Activated naive CD4-positive, alpha-beta T cell treated with anti-CD3 and anti-CD28 coated beads, Interleukin-2, amount 10 ng/mL, durations not matched to agents 7 days and 5 days (primary cell): ENCODE measurements around the gene SLC4A4.

Source experiments
- CTCF ChIA-PET: fragments of 350-600 bp; sonication (Branson Sonifier 250); formaldehyde crosslinking; loops from one replicate; lab custom pipeline; 2021; ENCODE audit warnings: antibody characterized with exemption; lab: Charles Lee
- DNase-seq: peaks from one replicate; pipeline ENCODE4 v3.0.0-alpha.2; 2020
- H3K27ac Mint-ChIP-seq: one replicate; pipeline ENCODE4 v1.8.0; 2021; ENCODE audit warnings: mild to moderate bottlenecking, moderate library complexity, mixed read lengths
- H3K27me3 Mint-ChIP-seq: one replicate; pipeline ENCODE4 v1.8.0; 2021; ENCODE audit warnings: mild to moderate bottlenecking, mixed read lengths
- H3K36me3 Mint-ChIP-seq: one replicate; pipeline ENCODE4 v1.8.0; 2021; ENCODE audit warnings: mixed read lengths
- H3K4me1 Mint-ChIP-seq: one replicate; pipeline ENCODE4 v1.8.0; 2021; ENCODE audit warnings: mixed read lengths
- H3K4me3 Mint-ChIP-seq: one replicate; pipeline ENCODE4 v1.8.0; 2021; ENCODE audit warnings: mild to moderate bottlenecking, moderate library complexity, mixed read lengths
- H3K9me3 Mint-ChIP-seq: one replicate; pipeline ENCODE4 v1.8.0; 2021; ENCODE audit warnings: mixed read lengths

The SLC4A4 gene

DNA sequence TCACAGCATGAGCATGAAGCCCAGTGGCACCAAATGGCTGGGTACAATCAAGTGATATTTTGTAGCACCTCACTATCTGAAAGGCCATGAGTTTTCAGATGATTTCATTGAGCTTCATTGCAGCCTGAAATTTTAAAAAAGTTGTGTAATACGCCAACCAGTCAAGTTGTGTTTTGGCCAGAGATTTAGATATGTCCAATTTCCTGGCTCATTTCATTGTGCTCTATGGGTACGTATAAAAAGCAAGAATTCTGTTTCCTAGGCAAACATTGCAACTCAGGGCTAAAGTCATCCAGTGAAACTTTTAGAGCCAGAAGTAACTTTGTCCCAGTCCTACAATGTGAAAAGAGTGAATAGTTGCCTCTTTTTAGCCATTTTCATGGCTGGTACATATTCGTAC, 232.5 kb downstream of the SLC4A4 start:
- Mint-ChIP-seq H3K9me3 (peaks cover 5% of the 10 kb centered on the region), H3K4me3 (no peak overlapping the region), H3K27ac (no peak overlapping the region), H3K4me1 (no peaks in the 10 kb centered on the region), H3K27me3 (no peaks in the 10 kb centered on the region), H3K36me3 (no peaks in the 10 kb centered on the region)
- CTCF ChIA-PET: no interaction called here
- DNase-seq: no peak

DNA sequence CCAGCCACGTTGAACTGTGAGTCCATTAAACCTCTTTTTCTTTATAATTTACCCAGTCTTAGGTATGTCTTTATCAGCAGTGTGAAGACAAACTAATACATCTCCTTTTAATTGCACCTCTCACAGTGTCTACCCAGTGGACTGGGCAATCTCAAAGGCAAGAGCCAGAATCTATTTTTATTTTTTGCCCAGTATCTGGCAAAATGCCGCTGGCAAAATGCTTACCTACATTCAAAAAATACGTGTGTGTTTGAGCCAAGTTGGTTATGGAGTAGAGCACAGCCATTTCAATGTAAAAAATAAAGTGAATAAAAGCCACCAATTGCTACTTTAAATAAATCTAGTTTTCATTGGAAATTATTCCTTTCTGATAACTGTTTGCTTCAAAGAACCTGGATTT, 245.2 kb downstream of the SLC4A4 start:
- no peaks in the 10 kb centered on the region for H3K36me3 Mint-ChIP-seq
- H3K27ac Mint-ChIP-seq: no peak overlapping the region
- H3K4me3 Mint-ChIP-seq: no peak overlapping the region
- no peak for DNase-seq
- H3K9me3 Mint-ChIP-seq: no peaks in the 10 kb centered on the region
- no peaks in the 10 kb centered on the region for H3K27me3 Mint-ChIP-seq
- CTCF ChIA-PET: no interaction called here
- H3K4me1 Mint-ChIP-seq: no peaks in the 10 kb centered on the region

DNA sequence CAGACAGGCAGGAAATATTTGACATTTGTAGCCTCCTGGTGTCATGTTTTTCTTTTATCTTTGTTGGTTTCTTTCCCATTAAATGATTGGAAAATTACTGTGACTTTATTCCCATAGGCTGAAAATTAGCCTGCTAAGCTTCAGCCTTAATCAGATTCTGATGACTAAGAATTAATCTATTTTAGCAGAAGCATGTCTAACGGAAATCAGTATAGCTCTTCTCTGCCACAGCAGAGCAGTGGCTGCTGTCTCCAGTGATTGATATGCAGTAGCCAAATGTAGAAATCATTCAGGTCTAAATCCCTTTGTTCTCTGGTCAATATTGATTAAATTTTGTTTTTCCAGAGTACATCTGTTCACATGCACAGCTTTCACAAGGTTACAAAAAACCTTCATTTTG, 245.8 kb downstream of the SLC4A4 start:
- CTCF ChIA-PET: no interaction called here
- Mint-ChIP-seq H3K4me3 (no peak overlapping the region), H3K27ac (no peak overlapping the region), H3K4me1 (no peaks in the 10 kb centered on the region), H3K36me3 (no peaks in the 10 kb centered on the region), H3K9me3 (no peaks in the 10 kb centered on the region), H3K27me3 (no peaks in the 10 kb centered on the region)
- DNase-seq: no peak

DNA sequence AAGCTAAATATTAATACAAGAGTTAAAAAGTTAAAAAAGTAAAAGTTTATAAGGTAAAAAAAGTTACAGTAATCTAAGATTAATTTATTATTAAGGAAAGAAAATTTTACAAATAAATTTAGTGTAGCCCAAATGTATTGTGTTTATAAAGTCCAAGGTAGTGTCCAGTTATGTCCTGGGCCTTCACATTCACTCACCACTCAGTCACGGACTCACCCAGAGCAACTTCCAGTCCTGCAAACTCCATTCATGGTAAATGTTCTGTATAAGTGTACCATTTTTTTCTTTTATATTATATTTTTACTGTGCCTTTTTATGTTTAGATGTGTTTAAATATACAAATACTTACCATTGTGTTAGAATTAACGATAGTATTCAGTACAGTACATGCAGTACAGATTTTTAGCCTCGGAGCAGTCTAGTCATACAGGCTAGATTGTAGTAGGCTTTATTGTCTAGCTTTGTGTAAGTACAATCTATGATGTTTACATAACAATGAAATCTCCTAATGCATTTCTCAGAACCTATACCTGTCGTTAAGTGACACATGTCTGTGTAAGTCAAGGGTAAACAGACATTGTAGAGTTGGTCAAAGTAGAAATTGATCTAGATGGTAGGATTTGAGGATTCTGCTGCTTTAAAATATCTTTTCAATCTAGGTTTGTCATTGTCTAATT, 247.4 kb downstream of the SLC4A4 start:
- Mint-ChIP-seq H3K27me3 (no peaks in the 10 kb centered on the region), H3K4me1 (no peaks in the 10 kb centered on the region), H3K9me3 (peaks cover 4% of the 10 kb centered on the region), H3K27ac (no peak overlapping the region), H3K4me3 (no peak overlapping the region), H3K36me3 (no peaks in the 10 kb centered on the region)
- CTCF ChIA-PET: no interaction called here
- DNase-seq: no peak

DNA sequence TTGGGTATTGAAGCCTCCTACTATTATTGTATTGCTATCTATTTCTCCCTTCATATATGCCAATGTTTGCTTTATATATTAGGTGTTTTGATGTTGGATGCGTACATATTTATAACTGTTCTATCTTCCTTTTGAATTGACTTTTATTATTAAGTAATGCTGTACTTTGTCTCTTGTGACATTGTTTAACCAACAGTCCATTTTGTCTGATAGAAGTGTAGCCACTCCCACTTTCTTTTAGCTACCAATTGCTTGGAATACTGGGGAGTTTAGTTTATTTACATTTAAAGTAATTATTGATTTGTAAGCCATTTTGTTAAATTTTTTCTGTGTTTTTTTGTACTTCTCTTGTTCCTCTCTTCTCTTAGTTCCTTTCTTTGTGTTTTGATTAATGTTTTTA, 249.2 kb downstream of the SLC4A4 start:
- no peaks in the 10 kb centered on the region for H3K27me3 Mint-ChIP-seq

DNA sequence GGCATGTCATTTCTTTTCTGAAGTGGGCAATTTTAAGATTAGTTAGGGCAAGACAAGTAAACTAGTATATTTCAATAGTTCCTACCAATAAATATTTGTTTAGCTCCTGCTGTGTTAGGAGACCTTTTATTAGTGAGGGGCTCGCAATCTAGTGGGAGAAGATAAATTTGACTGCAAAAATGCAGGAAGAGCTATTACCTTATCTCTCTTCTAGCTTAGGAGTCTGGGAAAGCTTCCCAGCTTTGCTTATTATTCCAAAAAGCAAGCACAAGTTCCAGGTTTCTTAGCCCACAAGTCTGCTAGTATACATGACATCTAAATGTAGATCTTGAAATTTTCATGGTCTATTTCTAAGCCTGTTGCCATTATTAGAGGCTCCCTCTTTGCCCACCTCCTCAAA, 254.0 kb downstream of the SLC4A4 start:
- CTCF ChIA-PET: interaction anchor here (0.6 kb wide), 1 partner anchor 443 kb away, joined by 3 read pairs; no protein-coding TSS in a partner anchor
- peaks cover 4% of the 10 kb centered on the region for H3K9me3 Mint-ChIP-seq

More for the DNA sequence above, 249.2 kb downstream of the SLC4A4 start:
- Mint-ChIP-seq H3K27ac (no peak overlapping the region), H3K36me3 (no peaks in the 10 kb centered on the region), H3K4me1 (no peaks in the 10 kb centered on the region), H3K4me3 (no peak overlapping the region), H3K9me3 (peaks cover 4% of the 10 kb centered on the region)
- DNase-seq: no peak
- CTCF ChIA-PET: no interaction called here

DNA sequence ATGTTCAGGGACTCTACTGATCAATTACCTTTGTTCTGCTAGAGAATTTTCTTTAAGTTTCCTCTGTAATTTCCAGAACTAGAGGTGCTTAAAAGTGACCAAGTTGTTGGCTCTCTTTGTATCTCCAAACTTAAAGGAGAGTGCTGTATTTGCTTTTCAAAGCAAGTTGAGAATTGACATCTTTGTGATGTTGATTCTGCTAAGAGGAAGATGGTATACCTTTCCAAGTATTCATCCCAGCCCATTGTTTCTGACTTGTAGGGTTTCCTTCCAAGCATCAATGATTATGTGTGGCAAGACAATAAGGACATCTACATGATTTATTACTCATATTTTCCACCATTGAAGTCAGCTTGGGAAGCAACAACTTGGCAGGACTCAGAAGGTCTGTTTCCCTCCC, 254.5 kb downstream of the SLC4A4 start:
- Mint-ChIP-seq H3K27ac (no peak overlapping the region), H3K27me3 (no peaks in the 10 kb centered on the region)
- CTCF ChIA-PET: interaction anchor here (0.6 kb wide), 1 partner anchor 443 kb away, joined by 3 read pairs; no protein-coding TSS in a partner anchor

More for the DNA sequence above, 254.0 kb downstream of the SLC4A4 start:
- H3K4me1 Mint-ChIP-seq: no peaks in the 10 kb centered on the region
- DNase-seq: no peak
- no peak overlapping the region for H3K27ac Mint-ChIP-seq
- no peaks in the 10 kb centered on the region for H3K36me3 Mint-ChIP-seq
- H3K4me3 Mint-ChIP-seq: no peak overlapping the region
- H3K27me3 Mint-ChIP-seq: no peaks in the 10 kb centered on the region

DNA sequence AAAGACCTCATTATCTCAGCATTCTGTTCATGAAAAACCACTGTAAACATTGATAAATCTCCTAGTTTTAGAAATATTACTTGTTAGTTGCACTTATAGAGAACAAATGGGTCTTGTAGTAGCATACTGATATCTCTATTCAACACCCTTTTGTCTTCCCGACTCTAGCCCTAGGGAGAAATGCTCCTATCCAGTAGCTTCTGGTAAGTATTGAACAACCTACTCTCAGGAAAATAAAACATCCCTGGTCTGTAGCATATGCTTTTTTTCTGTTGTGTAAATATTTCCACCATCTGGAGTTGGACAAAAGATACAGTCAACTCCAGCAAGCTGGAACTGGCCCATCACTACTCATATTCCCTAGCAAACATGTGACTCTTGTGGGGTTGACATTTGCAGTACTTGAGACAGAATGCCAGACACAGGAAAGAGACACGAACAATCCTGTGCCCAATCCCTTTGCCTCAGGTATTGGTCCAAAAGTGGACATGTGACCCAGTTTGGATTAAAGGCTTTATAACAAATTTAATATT, 256.8 kb downstream of the SLC4A4 start:
- CTCF ChIA-PET: no interaction called here
- Mint-ChIP-seq H3K27me3 (no peaks in the 10 kb centered on the region), H3K4me3 (no peak overlapping the region), H3K9me3 (no peaks in the 10 kb centered on the region), H3K36me3 (no peaks in the 10 kb centered on the region), H3K4me1 (no peaks in the 10 kb centered on the region), H3K27ac (no peak overlapping the region)
- DNase-seq: no peak

More for the DNA sequence above, 254.5 kb downstream of the SLC4A4 start:
- DNase-seq: no peak
- no peaks in the 10 kb centered on the region for H3K4me1 Mint-ChIP-seq
- no peak overlapping the region for H3K4me3 Mint-ChIP-seq
- no peaks in the 10 kb centered on the region for H3K36me3 Mint-ChIP-seq
- peaks cover 4% of the 10 kb centered on the region for H3K9me3 Mint-ChIP-seq

DNA sequence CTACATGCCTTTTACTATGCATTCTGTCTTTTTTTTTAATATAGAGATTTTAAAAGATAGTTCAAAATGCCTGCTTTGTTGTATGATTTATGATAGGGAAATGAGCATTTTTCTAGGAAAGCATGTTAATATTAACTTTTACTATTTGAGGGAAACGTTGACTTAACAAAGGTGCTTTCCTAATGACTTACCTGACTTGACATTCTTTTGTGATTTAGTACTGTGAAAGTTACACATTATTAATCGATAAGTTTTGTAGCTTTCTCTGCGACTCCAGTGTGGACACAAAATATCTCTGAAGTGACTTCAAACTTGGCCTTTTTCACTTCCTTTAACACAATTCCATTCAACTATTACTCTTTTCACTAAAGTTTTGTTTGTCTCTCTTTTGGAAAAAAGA, 260.8 kb downstream of the SLC4A4 start:
- Mint-ChIP-seq H3K27ac (no peak overlapping the region), H3K36me3 (no peaks in the 10 kb centered on the region)
- CTCF ChIA-PET: no interaction called here

DNA sequence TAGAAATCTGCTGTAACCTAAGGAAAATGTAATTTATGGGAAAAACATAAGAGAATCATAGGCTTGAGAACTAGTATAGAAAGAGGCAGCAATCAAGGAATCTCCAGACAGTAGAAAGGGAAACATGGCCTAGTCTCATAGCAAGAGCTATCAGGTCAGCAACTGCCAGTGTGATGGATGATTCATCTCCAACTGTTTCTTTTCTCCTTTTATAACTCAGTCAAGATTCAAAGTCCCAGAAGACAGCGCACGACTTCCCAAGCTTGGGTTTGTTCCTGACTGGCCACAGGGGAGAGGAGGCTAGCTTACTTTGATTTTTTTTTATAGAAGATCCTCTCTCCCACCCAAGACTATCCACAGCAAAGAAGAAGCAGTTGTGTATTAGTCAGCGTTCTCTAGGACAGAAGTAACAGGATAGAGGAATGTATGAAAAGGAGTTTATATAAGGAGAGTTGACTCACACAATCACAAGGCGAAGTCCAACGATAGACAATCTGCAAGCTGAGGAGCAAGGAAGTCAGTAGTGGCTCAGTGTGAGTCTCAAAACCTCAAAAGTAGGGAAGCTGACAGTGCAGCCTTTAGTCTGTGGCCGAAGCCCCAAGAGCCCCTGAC, 263.6 kb downstream of the SLC4A4 start:
- no peaks in the 10 kb centered on the region for H3K36me3 Mint-ChIP-seq
- no peak for DNase-seq
- CTCF ChIA-PET: no interaction called here

More for the DNA sequence above, 260.8 kb downstream of the SLC4A4 start:
- no peaks in the 10 kb centered on the region for H3K4me1 Mint-ChIP-seq
- DNase-seq: no peak
- no peaks in the 10 kb centered on the region for H3K9me3 Mint-ChIP-seq
- no peaks in the 10 kb centered on the region for H3K27me3 Mint-ChIP-seq
- H3K4me3 Mint-ChIP-seq: no peak overlapping the region

DNA sequence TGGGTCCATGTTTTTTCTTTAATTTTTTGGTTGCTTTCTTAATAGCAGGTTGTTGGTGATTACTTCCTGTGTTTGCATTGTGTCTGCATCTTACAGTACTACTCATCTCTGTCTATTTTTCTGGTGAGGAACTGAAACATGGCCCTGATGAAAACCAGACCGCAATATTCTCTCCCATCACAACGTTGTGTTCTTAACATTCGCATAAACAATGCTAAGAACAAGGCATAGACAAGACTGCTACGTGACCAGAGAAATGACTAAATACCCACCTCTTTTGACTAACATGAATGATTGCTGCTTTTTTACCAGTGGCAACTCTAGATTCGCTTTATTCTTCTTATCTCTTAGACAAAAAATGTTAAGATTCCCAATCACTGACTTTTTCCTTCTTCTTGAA, 266.0 kb downstream of the SLC4A4 start:
- no peaks in the 10 kb centered on the region for H3K36me3 Mint-ChIP-seq
- CTCF ChIA-PET: no interaction called here
- no peak overlapping the region for H3K27ac Mint-ChIP-seq
- DNase-seq: no peak
- peaks cover 8% of the 10 kb centered on the region for H3K9me3 Mint-ChIP-seq
- H3K27me3 Mint-ChIP-seq: no peaks in the 10 kb centered on the region
- no peaks in the 10 kb centered on the region for H3K4me1 Mint-ChIP-seq
- H3K4me3 Mint-ChIP-seq: no peak overlapping the region

More for the DNA sequence above, 263.6 kb downstream of the SLC4A4 start:
- Mint-ChIP-seq H3K27me3 (no peaks in the 10 kb centered on the region), H3K4me3 (no peak overlapping the region), H3K27ac (no peak overlapping the region), H3K4me1 (no peaks in the 10 kb centered on the region), H3K9me3 (peaks cover 5% of the 10 kb centered on the region)

DNA sequence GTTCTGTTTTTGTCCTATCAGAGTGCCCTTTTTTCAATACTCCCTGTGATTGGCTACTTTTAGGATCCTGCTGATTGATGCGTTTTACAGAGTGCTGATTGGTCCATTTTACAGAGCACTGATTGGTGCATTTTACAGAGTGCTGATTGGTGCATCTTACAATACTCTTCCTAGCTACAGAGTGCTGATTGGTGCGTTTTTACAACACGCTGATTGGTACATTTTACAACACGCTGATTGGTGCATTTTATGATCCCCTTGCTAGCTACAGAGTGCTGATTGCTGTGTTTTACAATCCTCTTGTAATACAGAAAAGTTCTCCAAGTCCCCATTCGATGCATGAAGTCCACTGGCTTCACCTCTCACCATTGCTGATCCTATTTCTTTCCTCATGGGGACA, 268.3 kb downstream of the SLC4A4 start:
- Mint-ChIP-seq H3K27me3 (no peaks in the 10 kb centered on the region), H3K36me3 (no peaks in the 10 kb centered on the region)
- CTCF ChIA-PET: no interaction called here

DNA sequence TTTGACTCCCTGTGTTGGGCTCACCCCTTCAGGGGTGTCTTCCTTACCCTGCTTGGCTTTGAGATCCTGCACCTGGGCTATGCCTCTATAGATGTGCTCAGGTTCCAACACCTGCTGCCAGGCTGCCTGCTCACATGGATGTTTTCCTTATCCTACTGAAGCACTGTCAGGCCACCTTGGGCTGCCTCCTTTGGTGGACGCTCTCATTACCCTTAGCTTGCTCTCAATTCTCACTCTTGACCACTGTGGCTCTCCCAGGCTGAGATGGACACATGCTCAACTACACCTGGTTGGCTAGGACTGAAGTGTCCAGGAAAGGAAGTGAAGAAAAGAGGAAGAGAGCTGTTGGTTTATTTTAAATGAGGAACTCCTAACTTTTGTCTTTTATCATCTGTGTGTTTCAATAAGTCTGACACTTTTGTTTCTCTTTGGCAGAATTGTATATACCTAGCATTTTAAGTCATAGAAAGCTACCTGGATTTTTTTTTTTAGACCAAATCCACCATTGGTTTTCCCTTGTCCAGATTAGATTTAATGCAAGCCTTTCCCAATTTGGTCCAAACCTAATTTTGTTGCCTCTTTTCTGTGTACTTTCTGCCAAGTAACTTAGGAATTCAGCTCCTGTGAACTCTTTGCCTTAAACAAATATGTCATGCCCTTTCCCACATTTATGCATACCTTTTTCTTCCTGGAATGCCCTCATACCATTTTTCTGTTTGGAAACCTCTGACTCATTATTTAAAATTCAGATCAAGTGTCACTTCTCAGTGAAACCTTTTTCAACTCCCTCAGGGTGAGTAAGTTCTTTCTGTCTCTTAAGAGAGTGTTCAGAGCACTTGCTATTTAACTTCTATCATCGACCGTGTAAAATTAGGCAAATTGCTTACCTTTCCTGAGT, 269.2 kb downstream of the SLC4A4 start:
- Mint-ChIP-seq H3K36me3 (no peaks in the 10 kb centered on the region), H3K27ac (no peak overlapping the region), H3K27me3 (no peaks in the 10 kb centered on the region), H3K9me3 (peaks cover 8% of the 10 kb centered on the region), H3K4me1 (no peaks in the 10 kb centered on the region), H3K4me3 (no peak overlapping the region)
- no peak for DNase-seq
- CTCF ChIA-PET: no interaction called here

More for the DNA sequence above, 268.3 kb downstream of the SLC4A4 start:
- no peak overlapping the region for H3K4me3 Mint-ChIP-seq
- H3K27ac Mint-ChIP-seq: no peak overlapping the region
- DNase-seq: no peak
- H3K9me3 Mint-ChIP-seq: peaks cover 8% of the 10 kb centered on the region
- no peaks in the 10 kb centered on the region for H3K4me1 Mint-ChIP-seq

DNA sequence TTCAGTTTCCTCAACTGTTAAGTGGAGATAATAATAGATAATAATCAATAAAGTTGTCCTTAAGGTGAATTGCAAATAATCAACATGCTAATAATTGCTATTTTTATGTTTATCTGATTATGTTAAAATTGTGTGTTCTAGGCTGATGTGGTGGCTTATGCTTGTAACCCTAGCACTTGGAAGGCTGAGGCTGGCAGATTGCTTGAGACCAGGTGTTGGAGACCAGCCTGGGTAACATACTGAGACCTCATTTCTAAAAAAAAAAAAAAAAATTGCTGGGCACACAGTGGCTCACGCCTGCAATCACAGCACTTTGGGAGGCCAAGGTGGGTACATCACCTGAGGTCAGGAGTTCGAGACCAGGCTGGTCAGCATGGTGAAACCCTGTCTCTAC, 269.9 kb downstream of the SLC4A4 start:
- H3K9me3 Mint-ChIP-seq: peaks cover 8% of the 10 kb centered on the region

More for the DNA sequence above, 269.9 kb downstream of the SLC4A4 start:
- no peak for DNase-seq
- no peak overlapping the region for H3K4me3 Mint-ChIP-seq
- no peaks in the 10 kb centered on the region for H3K4me1 Mint-ChIP-seq
- H3K36me3 Mint-ChIP-seq: no peaks in the 10 kb centered on the region
- no peak overlapping the region for H3K27ac Mint-ChIP-seq
- no peaks in the 10 kb centered on the region for H3K27me3 Mint-ChIP-seq
- CTCF ChIA-PET: no interaction called here
